Fibroblast of lung (primary cell): ENCODE measurements around the gene NDUFA13.

Source experiments
- EZH2 ChIP-seq: IDR thresholded peaks from 2 replicates; pipeline ENCODE4 v1.5.1; 2012; ENCODE audit warnings: low read length, control low read depth, mild to moderate bottlenecking; ENCODE audit errors: missing control alignments
- TF ChIP-seq, protein P1 (sequence below), 2 donors: IDR thresholded peaks in 1 of 2; conservative IDR thresholded peaks in 1 of 2; 1 replicate in 1 of 2; 2 replicates in 1 of 2; pipeline ENCODE4 v1.5.1; 2011 to 2012; ENCODE audit warnings: low read length in 2 of 2, control low read depth in 1 of 2, inconsistent platforms in 1 of 2, low read depth in 1 of 2, mild to moderate bottlenecking in 1 of 2

DNA sequence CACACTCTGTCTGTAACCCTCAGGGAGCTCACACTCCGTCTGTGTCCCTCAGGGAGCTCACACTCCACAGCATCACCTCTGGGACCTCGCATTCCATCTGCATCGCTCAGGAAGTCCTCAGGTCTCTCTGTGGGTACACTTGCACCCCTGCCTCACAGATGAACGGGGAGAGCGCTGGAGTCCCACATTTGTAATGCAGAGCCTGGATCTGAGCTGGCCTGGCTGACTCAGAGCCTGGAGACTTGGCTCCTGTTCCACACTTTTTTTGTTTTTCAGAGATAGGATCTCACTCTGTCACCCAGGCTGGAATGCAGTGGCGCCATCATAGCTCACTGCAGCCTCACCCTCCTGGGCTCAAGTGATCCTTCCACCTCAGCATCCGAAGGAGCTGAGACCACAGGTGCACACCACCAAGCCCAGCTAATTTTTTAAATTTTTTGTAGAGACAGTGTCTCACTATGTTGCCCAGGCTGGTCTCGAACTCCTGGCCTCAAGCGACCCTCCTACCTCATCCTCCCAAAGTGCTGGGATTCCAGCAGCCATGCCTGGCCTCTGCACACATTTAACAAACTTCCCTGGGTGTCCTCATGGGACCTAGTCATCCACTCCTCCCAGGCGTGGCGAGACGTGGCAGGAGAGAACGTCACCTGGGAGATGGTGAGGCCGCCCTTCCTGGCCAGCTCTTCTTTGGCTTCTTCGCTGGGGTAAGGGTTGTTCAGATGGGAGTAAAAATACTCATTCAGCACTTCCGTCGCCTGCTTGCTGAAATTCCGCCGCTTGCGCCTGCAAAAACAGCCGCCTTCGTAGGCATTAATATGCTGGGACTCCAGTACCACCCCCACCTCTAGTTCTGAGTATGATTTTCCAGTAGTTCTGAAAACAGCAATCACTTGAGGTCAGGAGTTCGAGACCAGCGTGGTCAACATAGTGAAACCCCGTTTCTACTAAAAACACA, 53.1 kb downstream of the NDUFA13 start:
- TF ChIP-seq, protein P1, sequence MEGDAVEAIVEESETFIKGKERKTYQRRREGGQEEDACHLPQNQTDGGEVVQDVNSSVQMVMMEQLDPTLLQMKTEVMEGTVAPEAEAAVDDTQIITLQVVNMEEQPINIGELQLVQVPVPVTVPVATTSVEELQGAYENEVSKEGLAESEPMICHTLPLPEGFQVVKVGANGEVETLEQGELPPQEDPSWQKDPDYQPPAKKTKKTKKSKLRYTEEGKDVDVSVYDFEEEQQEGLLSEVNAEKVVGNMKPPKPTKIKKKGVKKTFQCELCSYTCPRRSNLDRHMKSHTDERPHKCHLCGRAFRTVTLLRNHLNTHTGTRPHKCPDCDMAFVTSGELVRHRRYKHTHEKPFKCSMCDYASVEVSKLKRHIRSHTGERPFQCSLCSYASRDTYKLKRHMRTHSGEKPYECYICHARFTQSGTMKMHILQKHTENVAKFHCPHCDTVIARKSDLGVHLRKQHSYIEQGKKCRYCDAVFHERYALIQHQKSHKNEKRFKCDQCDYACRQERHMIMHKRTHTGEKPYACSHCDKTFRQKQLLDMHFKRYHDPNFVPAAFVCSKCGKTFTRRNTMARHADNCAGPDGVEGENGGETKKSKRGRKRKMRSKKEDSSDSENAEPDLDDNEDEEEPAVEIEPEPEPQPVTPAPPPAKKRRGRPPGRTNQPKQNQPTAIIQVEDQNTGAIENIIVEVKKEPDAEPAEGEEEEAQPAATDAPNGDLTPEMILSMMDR (conservative IDR thresholded peaks at IDR 0.05 in 1 of 2, IDR thresholded peaks at IDR 0.05 in 1 of 2; ENCODE audit: low read depth in 1 of 2, low read length in 2 of 2): no peak
- no peak for TF ChIP-seq EZH2
